Fibroblast of skin of abdomen (primary cell): ENCODE results near the gene SELENOS. TPM values are rescaled to one million over a fixed set of nuclear protein-coding genes. Genes with fewer than 3 reads are reported as not detected.
A peak's percentile ranks its signal among the peaks of the same experiment; 100 is the strongest.

Source experiments
- DNase-seq: peaks from one replicate; pipeline ENCODE4 v3.0.0-alpha.2; 2013
- polyA plus RNA-seq, 2 experiments: library from polyadenylated mRNA; unstranded; fragments of 120-200 nt; gene quantifications; one replicate each; pipeline ENCODE4 v1.2.1, GENCODE V29; 2013; ENCODE audit not compliant: insufficient read length in 2 of 2

SELENOS gene, protein sequence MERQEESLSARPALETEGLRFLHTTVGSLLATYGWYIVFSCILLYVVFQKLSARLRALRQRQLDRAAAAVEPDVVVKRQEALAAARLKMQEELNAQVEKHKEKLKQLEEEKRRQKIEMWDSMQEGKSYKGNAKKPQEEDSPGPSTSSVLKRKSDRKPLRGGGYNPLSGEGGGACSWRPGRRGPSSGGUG
- 56.2 TPM for polyA plus RNA-seq (2013, experiment 1 of 2; ENCODE audit: insufficient read length)
- polyA plus RNA-seq (2013, experiment 2 of 2; ENCODE audit: insufficient read length) = 58.3 TPM

DNA sequence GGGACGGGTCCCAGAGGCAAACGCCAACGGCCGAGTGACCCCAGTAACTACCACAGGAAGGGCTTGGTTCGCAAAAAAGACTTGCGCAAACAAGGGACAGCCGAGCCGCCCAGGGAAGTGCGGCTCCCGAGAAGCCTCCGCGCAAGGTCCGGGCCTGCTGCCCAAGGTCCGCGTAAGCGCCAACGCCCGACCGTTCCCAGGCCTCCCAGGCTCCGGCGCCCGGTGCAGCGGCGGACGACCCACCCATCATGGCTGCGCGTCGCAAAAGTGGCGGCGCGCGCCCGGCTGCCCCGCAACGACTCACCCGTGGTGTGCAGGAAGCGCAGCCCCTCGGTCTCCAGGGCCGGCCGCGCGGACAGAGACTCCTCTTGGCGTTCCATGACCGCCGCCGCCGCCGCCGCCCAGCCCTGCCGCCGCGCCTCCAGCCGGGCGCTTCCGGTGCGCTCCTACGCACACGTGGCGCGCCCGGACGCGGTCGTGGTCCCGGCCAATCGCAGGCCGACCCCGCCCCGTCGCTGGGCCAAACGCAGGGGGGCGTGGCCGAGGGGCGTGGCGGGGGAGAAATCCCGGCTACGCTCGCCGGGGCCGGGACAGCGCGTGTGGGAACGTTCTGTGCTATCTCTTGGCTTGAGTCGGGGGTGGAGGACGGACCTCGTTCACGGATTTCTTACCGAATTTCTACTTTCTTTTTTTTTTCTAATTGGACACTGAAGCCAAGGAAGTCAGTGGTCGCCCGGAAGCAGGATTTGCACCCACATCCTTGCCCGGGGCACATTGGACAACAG is at the start of gene SELENOS:
SELENOS (minus strand) TSS at position 448 of the 785 bp plus-strand sequence; CDS start at position 380, 68 bp downstream.
- peak; percentile 91 for DNase-seq

DNA sequence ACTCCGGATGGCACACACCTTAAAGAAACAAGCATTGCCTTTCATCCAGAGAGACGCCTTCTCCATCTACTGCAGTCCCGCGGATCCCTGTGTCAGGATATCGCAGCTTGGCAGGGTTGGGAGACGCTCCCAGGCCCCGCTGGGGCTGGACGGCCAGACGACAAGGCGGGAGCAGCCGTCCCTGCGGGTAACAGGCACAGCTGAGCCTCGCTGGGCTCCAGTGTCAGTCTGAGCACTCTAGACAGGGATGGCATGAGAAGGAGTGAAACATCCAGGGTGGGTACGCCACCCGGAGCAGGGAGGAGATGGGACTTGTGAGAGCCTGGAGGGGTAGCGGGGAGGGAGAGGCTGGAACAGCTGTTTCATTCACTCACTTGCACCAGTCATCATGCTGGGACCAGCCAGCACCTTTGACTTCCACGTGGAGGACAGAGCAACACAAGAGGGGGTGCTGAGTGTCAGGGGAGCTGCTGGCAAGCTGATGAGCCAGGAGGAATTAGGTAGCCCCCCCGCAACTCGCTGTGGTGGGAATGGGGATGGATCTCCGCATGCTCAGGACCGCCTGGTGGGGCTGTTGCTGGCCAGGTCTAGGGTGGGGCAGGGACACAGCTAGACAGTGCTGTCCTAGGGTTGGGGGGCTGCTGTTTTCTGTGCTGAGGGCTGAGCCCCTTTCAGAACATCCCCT is 49.3 kb upstream of the SELENOS start:
- DNase-seq = no peak

DNA sequence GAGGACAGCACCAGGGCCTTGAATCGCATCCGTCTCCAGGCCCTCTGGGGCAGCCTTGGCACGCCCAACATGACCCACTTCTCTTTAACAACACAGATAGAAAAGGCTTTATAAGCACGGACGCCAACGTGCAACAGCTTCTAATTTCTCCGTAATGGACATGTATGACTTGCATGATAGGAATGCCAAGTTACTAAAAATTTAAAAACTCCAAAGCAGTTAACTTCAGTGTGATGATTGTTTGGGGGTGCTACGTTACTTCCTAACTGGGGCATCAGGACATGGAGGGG is 48.7 kb upstream of the SELENOS start:
- DNase-seq = no peak

DNA sequence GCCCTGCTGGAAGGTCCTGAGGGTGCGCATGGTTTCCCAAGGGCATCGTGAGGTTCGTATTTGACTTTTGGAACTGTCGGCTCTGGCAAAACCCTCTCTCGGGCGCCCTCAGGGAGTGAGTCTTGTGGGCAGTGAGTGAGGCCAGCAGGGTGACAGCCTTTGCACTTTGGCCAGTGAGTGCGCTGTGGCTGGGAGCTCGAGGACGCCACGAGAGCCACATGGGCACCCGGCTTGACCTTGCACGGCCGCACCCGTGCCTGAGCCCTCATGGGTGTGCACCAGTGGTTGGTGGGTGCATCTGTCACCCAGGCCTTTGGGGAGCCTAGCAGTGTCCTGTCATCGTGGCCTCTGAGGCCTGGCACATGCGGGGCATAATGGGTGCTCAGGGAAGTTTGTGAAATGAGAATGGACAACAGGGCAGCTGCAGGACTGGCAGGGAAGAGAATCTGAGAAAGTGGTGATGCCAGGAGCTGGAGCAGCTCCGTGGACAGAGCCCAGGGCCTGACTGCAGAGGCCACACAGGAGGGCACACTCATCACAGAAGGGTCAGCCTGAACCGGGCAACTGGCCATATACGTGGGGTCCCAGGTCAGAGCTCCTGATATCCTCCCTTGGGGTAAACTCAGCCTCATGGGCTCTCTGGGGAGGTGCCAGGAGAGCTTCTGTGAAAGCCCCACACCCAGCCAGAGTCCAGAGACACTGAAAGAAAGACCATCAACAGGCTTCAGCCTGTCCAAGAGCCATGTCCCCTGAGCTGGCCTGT is 48.2 kb upstream of the SELENOS start:
- no peak for DNase-seq

DNA sequence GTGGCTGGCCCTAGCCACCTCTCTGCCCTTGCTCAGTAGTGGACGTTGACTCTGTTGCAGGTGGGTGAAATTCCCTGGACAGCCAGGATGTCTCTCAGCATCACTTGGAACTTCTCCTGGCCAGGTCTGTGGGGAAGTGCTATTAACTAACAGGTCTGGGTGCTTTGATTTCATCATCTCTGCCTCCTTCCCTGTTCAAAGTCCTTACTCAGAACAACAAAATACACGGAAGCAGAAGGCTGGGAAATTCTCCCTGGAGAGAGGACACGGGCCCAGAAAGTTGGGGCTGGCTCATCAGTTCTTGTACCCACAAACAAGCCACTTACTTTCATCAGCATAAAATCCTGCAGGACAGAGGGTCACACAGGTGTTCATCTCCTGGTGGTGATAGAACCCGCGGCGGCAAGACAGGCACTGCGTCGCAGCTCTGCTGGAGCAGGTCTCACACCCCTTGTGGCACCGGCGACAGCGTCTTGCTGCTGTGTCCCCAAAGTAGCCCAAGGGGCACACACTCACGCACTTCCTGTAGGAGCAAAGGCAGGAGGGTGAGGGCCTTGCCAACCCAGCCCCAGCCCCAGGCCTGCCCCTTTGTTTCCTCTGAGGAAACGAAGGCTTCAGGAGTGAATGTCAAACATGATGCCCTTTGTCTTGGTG is 47.4 kb upstream of the SELENOS start:
- no peak for DNase-seq

DNA sequence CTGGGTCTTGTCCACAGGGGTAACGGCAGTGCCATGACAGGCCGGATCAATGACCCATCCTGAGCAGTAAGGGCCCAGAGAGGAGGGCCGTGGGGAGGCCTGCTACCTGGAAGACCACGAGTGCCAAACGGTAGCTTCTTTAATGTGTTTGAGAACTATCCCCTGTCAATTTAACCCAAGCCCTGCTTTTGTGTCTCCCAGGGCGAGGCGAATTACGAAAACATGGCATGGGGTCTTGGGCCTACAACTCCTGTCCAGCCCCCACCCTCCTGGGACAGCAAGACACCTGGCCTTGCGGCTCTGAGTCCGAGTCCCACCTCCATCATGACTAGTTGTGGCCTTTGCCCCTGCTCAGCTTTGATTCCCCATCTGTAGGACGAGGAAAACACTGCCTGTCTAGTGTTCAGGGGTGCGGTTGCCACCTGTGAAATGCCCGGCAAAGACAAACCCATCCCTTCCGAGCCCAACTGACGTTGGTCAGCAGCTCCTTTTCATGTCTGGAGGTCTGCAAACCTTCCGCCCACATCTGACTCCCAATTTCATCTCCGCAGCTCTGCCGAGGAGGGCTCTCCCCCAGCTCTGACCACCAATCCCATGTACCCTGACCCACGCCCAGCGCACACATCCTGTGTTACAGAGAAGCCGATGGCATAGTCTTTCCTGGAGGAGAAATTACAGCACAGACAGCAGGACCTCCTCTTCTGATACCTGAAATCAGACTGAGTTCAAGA is 46.7 kb upstream of the SELENOS start:
- DNase-seq = no peak

DNA sequence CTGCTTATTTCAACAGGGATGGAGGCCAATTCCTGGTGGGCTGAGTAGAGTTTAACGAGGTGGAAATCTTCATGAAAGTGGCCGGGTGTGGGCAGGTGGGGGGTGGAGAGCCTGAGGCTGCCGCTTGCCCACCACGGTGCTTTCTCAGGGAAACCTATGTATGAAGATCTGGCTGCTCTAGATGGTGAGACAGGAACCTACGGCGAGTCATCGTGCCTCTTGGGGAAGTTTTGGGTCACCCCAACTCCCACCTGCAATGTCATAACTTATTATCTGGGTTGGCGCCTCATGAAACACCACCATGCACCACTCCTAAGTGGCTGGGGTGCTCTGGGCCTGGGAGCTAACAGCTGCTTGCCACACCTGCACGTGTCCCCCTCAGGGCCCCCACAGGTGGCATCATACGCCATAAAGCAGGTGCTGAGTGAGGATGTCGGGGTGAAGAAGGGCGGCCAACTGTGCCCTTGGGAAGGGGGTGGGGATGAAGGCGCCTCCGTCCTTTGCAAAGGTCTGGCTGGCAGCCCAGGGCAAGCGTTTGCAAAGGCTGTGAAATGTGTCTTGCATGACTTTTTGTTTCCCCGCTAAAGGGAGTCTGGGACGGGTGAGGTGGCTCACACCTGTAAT is 45.7 kb upstream of the SELENOS start:
- DNase-seq = no peak

DNA sequence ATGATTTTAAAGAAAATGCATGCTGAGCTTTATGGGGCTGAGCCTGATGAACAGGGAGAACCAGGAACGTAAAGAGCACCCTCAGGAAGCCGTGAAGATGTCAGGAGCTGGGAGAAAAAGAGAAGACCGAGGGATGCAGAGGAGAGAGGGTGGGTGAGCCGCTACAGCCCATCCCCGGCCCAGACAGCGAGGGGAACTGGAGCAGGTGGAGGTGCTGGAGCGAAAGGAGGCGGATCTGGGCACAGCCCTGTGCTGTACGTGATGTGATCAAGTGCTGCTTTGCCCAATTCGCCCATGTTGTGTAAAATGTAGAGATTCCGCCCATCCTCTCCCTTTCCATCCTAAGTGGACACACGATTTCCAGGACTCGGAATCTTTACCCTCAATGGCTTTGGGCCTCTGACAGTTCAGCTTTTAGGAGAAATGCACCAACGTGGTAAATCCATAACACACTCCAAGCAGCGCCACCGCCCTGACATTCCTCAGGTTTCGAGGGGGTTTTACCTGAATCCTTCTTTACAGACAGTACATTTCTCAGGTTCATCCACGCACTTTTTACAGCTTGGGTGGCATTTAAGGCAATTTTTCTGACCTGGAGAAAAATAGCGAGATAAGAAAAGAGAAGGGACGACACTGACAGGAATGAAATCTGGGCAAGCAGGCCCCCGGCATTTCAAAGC is 44.9 kb upstream of the SELENOS start:
- DNase-seq = no peak

DNA sequence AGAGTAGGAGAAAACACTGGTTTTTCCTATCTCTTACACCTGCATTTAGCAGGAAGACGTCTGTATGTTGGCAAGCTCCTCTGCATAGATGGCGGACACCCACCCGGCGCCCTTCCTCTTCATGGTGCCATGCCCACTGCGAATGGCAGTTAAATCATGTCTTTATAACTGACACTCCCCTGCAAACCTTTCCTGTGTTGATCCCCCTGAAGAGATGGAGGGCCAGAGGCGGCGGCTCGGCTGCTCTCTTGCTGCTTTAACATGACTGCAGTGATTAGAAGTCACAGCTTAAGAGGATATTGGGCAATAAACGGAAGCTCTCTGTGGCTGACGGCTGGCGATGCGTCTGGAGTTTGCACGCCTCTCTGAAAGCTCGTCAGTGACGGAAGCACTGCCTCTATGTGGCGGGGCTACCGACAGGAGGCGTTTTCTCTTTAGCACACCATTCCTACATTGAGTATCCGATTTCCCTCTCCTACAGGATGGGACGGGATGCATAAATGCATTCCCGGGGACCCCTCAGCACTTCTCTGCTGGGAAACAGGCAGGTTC is 43.3 kb upstream of the SELENOS start:
- peak; percentile 69 for DNase-seq

DNA sequence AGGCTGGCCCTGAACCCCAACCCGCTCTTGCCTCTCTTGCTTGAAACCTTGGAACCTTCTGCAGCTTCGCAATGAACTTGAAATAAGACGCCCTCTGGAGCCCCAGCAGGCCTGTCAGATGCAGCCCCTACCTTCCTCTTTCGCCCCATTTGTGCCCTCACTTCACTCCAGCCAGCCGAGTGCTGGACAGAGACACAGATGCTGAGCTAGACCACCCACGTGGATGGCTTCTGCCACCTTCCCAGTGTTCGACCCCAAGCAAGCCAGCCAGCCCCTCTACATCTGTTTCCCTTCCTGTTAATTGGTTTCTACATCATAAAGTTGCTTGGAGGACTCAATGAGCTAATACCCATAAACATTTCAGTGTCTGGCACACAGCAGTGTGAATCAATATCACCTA is 41.6 kb upstream of the SELENOS start:
- no peak for DNase-seq

DNA sequence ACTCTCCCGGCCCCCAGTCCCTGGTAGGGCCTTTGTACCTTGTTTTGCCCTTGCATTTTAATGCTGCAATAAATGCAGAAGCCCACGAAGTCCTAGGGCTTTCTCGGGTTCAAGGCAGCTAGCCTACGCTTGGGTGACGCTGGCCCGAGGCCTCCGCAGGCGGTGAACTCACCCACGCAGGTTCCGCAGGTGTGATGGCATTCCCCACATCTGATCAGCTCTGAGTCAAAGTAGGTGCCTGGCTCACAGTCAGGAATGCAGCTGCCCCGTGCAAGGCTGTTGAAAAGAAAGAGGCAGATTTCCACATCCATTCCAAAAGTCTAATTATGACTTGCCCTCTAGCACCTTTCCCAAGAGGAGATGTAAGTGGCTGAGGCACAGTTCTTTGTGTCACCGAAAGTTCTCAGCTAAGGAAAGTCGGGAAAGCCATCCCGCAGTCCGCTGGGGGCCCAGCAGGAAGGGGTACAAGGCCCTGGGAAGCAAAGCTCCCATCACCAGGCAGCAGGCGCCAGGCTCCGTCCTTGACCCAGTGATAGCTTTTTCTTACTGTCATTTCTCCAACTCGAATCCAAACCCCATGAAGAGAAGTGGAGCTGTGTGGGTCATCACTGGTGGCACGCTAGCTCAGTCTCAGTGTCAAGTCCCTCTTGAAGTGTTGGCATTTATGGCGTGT is 41.0 kb upstream of the SELENOS start:
- no peak for DNase-seq

DNA sequence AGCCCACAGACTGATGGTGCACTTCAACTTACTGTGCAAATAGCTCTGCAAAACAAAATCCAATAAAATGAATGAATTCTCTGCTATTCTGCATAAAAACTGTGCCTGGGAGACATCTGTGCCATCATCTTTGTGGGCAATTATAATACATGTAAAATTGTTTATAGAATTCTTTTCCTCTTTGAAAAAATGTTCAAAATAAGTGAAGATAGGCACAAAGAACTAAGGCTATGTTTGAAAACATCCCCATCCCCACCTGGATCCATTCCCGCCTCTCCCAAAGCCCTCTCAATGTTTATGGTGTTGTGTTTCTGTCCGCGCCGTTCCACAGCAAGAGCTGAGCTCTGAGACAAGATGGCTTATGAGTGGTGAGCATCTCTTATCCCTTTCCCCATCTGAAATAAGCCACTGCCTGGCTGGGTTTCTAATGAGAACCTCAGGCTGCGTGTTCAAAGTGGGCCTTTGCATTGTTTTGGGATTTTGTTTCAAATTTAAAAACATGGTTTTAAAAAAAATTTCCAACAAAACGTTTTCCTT is 40.1 kb upstream of the SELENOS start:
- DNase-seq = no peak

DNA sequence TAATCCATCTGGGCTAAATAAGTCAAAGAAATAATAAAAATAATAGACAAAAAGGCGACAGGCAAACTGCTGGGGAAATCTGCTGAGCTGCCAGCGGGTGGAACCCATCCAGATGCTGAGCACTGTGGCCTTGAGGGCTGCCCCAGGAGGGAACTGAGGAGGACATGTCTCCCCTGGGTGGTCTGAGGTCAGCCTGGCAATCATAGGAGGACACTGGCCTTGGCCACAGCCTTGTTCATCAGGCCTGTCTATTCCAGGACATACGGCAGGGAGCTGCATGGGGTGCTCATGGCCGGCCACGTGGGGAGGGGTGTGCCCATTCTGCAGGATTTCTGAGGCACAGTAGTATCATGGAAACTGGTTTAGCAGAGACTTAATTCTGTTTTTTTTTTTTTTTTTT is 39.2 kb upstream of the SELENOS start:
- DNase-seq = no peak

DNA sequence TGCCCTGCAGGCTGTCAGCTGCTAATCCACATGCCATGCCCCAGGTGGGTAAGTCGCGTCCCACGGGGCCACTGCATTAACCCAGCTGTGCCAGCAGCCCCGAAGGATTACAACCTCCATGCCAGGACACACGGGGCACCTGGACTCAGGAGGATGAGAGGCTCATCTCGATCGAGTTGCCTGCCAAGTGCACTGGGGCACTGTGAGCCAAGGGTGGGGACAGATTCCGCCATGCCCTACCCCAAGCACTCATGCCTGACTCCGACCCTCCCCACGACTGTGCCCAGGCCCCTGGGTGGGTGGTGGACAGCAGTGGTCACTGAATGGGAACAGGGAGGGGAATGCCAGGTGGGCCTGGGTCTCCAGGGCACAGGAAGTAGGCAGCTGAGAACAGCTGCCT is 38.5 kb upstream of the SELENOS start:
- no peak for DNase-seq

DNA sequence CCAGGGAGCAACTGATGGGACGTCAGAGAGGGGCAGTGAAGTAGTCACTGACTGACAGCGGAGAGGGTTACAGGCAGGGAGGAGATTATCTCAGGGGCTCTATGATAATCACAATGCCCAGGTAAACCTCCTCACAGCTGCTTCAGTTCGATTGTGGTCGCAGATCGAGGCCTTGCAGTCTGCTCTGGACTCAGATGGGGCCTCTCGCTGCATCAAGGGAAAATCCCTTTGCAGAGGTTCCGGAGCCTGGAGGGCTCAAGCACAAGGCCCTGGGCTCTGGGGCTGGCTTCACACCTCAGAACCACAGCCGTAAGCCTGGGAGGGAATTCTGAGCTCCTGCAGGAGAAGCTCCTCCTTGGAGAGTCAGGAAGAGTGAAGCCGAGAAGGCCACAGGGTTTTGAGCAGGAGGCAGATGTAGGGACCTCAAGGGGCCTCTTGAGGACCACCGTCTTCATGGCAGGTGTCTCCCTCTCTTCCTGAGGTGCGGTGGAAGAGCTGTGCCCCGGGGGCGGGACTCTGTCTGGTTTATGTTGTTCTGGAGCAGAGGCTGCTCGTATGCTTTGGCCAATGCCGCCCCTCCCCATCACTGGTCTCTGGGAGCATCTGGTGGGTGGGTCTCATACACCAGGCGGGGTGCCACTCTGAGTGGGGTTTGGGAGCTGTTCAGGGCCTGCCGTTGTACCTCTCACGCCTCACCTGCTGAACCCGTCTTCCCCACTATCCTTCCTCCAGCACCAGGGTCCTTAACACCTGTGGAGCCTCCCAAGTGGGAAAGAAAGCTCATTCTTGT is 37.2 kb upstream of the SELENOS start:
- DNase-seq = no peak

DNA sequence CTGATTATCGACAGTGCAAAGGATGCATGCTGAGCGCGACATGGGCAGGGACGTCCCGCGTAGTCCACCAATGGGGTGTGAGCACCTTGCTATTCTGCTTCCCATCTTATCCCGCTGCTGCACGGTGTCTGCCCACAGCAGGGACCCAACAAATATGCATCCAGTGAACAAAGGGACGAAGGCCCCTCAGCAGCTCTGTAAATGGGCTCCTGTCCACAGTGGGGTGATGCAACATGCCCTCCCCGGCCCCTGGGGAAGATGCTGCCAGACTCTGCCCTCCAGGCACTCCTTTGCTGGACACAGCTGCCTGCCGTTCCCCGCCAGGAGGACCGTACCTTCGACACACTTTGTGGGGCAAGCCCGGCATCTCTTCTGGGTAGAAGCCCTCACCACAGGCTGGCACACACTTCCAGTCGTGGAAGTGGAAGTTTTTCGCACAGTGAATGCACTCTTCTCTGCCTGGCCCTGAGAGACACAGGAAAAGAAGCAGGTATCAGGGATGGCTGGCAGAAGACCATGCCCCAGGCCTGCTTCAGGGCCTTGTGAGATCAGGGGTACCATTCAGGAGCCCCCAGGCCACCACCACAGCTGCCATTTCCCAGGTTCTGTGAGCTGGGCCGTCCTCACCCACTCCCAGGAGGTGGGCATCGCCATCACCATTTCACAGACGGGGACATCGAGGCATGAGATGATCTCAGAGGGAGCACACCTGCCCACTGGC is 35.9 kb upstream of the SELENOS start:
- no peak for DNase-seq

DNA sequence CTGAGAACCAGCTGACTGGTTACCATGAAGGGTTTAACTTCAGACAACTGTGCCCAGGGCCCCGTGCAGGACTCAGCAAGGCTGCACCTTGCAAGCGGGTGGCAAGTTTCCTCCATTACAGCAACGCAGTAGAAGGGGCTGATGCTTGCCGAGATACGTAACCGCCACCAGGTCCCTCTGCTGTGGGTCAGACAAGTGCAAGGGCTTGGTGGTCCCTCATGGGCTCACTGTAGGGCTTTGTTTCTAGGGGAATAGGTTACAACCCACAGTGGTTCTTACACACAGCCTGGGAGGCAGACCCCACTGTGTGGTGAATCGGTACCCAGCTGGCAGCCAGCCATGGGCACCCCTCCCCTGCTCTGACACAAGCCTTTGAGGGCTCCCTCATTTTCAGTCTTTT is 33.2 kb upstream of the SELENOS start:
- no peak for DNase-seq

DNA sequence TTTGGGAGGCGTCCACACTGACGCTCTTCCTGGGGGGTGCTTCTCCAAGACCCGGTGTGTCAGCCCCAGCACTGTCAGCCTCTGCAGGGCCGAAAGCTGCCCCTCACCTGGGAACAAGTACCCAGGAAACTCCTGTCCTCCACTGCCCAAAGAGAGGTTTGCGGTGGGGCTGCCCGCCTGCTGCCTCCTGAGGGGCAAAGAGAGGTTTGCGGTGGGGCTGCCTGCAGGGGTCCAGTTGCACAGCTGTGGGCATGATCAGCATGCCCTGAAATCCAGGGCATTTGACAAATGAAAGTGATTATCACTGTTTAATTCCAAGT is 32.8 kb upstream of the SELENOS start:
- DNase-seq = no peak
